Measurements from ENCODE around the gene HACE1. TPM values are rescaled to one million over a fixed set of nuclear protein-coding genes. Genes with fewer than 3 reads are reported as not detected.
A peak's percentile ranks its signal among the peaks of the same experiment; 100 is the strongest.
"Not testable (repeated sequence)": the region's sequence is repeated elsewhere in the genome, so short reads cannot be mapped to it uniquely, and the experiment has no call there.

Gene HACE1
- total RNA-seq, 1 experiment from 2014 or later: 13.0 TPM

DNA sequence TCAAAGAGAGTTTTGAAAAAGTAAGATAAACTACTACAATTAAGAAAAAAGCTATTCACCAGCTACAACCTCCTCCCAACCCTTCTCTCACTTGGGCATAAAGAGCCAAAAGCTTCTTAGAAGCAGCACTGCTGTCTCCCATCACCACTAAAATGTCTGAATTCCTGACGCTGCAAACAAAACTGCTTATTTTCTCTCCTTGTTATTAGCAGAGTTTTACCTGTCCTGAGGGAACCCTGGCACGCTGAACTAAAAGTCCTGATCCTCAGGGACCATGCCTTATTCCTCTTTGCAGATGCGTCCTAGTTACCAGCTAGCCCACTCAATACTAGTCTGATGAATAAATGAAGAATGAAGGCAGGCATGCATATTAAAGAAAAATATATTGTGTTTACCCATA is 1.1 kb downstream of the HACE1 start:
- Histone ChIP-seq H3K4me3 (ENCODE audit: low read depth in 2 of 2, low read length in 2 of 2) (peak overlapping the region; percentile 70 to 90), H3K4me1 (ENCODE audit: control insufficient read depth, insufficient read depth, low read length) (peaks cover 3% of the 10 kb centered on the region; the same call in 1 of the 2 replicates), H3K36me3 (ENCODE audit: control insufficient read depth, insufficient read depth, low read length) (no peaks in the 10 kb centered on the region; the same call in none of the 2 replicates), H3K9me3 (ENCODE audit: control insufficient read depth, insufficient read depth, low read depth, low read length) (no peaks in the 10 kb centered on the region), H3K27ac (ENCODE audit: low read length) (peak overlapping the region; percentile 79), H3K27me3 (ENCODE audit: control insufficient read depth, insufficient read depth, low read length) (no peaks in the 10 kb centered on the region)
- TF ChIP-seq, protein P1, sequence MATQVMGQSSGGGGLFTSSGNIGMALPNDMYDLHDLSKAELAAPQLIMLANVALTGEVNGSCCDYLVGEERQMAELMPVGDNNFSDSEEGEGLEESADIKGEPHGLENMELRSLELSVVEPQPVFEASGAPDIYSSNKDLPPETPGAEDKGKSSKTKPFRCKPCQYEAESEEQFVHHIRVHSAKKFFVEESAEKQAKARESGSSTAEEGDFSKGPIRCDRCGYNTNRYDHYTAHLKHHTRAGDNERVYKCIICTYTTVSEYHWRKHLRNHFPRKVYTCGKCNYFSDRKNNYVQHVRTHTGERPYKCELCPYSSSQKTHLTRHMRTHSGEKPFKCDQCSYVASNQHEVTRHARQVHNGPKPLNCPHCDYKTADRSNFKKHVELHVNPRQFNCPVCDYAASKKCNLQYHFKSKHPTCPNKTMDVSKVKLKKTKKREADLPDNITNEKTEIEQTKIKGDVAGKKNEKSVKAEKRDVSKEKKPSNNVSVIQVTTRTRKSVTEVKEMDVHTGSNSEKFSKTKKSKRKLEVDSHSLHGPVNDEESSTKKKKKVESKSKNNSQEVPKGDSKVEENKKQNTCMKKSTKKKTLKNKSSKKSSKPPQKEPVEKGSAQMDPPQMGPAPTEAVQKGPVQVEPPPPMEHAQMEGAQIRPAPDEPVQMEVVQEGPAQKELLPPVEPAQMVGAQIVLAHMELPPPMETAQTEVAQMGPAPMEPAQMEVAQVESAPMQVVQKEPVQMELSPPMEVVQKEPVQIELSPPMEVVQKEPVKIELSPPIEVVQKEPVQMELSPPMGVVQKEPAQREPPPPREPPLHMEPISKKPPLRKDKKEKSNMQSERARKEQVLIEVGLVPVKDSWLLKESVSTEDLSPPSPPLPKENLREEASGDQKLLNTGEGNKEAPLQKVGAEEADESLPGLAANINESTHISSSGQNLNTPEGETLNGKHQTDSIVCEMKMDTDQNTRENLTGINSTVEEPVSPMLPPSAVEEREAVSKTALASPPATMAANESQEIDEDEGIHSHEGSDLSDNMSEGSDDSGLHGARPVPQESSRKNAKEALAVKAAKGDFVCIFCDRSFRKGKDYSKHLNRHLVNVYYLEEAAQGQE (IDR thresholded peaks at IDR 0.05; ENCODE audit: insufficient read depth in 1 of 2, low read depth in 2 of 2, low read length in 1 of 2): no peak
- TF ChIP-seq POLR2AphosphoS5 (IDR thresholded peaks at IDR 0.05; ENCODE audit: low read depth, low read length): no peak
- no peak for TF ChIP-seq TCF7L2 (IDR thresholded peaks at IDR 0.05; ENCODE audit: low read depth, low read length)
- TF ChIP-seq SIN3A (IDR thresholded peaks at IDR 0.05; ENCODE audit: borderline replicate concordance, insufficient read depth, low read depth, low read length): no peak
- TF ChIP-seq, protein P2, sequence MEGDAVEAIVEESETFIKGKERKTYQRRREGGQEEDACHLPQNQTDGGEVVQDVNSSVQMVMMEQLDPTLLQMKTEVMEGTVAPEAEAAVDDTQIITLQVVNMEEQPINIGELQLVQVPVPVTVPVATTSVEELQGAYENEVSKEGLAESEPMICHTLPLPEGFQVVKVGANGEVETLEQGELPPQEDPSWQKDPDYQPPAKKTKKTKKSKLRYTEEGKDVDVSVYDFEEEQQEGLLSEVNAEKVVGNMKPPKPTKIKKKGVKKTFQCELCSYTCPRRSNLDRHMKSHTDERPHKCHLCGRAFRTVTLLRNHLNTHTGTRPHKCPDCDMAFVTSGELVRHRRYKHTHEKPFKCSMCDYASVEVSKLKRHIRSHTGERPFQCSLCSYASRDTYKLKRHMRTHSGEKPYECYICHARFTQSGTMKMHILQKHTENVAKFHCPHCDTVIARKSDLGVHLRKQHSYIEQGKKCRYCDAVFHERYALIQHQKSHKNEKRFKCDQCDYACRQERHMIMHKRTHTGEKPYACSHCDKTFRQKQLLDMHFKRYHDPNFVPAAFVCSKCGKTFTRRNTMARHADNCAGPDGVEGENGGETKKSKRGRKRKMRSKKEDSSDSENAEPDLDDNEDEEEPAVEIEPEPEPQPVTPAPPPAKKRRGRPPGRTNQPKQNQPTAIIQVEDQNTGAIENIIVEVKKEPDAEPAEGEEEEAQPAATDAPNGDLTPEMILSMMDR (IDR thresholded peaks at IDR 0.05): no peak
- DNase-seq (ENCODE audit: low read depth, low spot score): no peak
- intact Hi-C loops (cut with micrococcal nuclease; ENCODE audit: unreplicated experiment): no loop called here
- in situ Hi-C loops (cut with HindIII; ENCODE audit: low pct_unique_long_range_greater_than_20kb, low sequenced_read_pairs): no loop called here
- POLR2A ChIA-PET: no interaction called here
- no peak for ATAC-seq
- no TSS peak for BruUV-seq (replicated peaks)
- CTCF ChIA-PET: interaction anchor here (0.5 kb wide), 1 partner anchor 69 kb away, joined by 4 read pairs; no protein-coding TSS in a partner anchor

DNA sequence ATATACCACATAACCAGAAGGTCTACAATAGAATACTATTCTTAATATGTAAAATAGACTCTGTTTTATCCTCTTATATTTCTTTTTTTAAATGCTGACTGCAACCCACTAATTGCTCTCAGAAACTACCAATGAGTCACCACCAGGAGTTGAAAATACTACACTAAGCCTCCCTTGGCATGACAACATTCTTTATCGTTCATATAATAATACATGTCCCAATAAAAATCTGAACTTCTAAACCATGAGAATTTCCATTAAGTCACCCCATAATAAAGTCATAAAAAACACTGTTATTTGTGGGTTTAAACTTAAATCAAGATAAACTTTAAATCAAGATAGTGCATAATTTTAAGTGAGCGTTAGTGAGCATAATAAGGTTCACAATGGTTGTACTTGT is 4.2 kb downstream of the HACE1 start:
- intact Hi-C loops (cut with micrococcal nuclease; ENCODE audit: unreplicated experiment) (no loop called here), in situ Hi-C loops (cut with HindIII; ENCODE audit: low pct_unique_long_range_greater_than_20kb, low sequenced_read_pairs) (no loop called here)
- Histone ChIP-seq H3K36me3 (ENCODE audit: control insufficient read depth, insufficient read depth, low read length) (peaks cover under 1% of the 10 kb centered on the region), H3K4me3 (ENCODE audit: low read depth in 2 of 2, low read length in 2 of 2) (no peak overlapping the region), H3K27ac (ENCODE audit: low read length) (no peak overlapping the region), H3K9me3 (ENCODE audit: control insufficient read depth, insufficient read depth, low read depth, low read length) (no peaks in the 10 kb centered on the region), H3K4me1 (ENCODE audit: control insufficient read depth, insufficient read depth, low read length) (peaks cover 3% of the 10 kb centered on the region; the same call in 1 of the 2 replicates), H3K27me3 (ENCODE audit: control insufficient read depth, insufficient read depth, low read length) (no peaks in the 10 kb centered on the region)
- ATAC-seq (no peak), DNase-seq (ENCODE audit: low read depth, low spot score) (no peak)
- TF ChIP-seq, protein P1 (IDR thresholded peaks at IDR 0.05; ENCODE audit: insufficient read depth in 1 of 2, low read depth in 2 of 2, low read length in 1 of 2): no peak
- TF ChIP-seq TCF7L2 (IDR thresholded peaks at IDR 0.05; ENCODE audit: low read depth, low read length) (no peak), SIN3A (IDR thresholded peaks at IDR 0.05; ENCODE audit: borderline replicate concordance, insufficient read depth, low read depth, low read length) (no peak), POLR2AphosphoS5 (IDR thresholded peaks at IDR 0.05; ENCODE audit: low read depth, low read length) (no peak)
- TF ChIP-seq, protein P2 (IDR thresholded peaks at IDR 0.05): no peak
- no TSS peak for BruUV-seq (replicated peaks)
- ChIA-PET POLR2A (no interaction called here), CTCF (no interaction called here)

DNA sequence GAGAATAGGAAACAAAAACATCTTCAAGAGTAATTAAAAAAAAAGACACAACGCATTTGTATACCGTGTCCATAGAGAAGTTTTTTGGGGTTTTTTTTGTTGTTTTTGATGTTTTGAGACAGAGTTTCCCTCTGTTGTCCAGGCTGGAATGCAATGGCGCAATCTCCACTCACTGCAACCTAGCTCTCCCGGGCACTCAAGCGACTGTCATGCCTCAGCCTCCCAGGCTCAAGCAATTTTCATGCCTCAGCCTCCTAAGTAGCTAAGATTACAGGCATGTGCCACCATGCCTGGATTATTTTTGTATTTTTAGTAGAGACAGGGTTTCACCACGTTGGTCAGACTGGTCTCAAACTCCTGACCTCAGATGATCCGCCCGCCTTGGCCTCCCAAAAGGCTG is 12.0 kb downstream of the HACE1 start:
- H3K36me3 ChIP-seq (ENCODE audit: control insufficient read depth, insufficient read depth, low read length); BruUV-seq (replicated peaks); H3K27me3 ChIP-seq (ENCODE audit: control insufficient read depth, insufficient read depth, low read length); CTCF ChIA-PET; intact Hi-C loops (cut with micrococcal nuclease; ENCODE audit: unreplicated experiment); DNase-seq (ENCODE audit: low read depth, low spot score); H3K9me3 ChIP-seq (ENCODE audit: control insufficient read depth, insufficient read depth, low read depth, low read length); H3K27ac ChIP-seq (ENCODE audit: low read length); H3K4me1 ChIP-seq (ENCODE audit: control insufficient read depth, insufficient read depth, low read length); POLR2A ChIA-PET; ATAC-seq; in situ Hi-C loops (cut with HindIII; ENCODE audit: low pct_unique_long_range_greater_than_20kb, low sequenced_read_pairs); H3K4me3 ChIP-seq (ENCODE audit: low read depth in 2 of 2, low read length in 2 of 2): not testable (repeated sequence)
